ENCODE results near the gene PRPF40A. TPM values are rescaled to one million over a fixed set of nuclear protein-coding genes. Genes with fewer than 3 reads are reported as not detected.

Gene PRPF40A
- total RNA-seq, 2 experiments from 2014 or later, result 107 to 109 TPM

Other genes with a start within 250 kb of the PRPF40A start
- 10 to 100 TPM; 37.4 to 57.5 TPM for gene ARL6IP6, start 1.2 kb upstream of the PRPF40A start, total RNA-seq